GM12874 (cell line): ENCODE data around the gene ZNF516.
A peak's percentile ranks its signal among the peaks of the same experiment; 100 is the strongest.

ENCODE experiments used
- CTCF ChIP-seq: IDR thresholded peaks from 2 replicates; pipeline ENCODE4 v1.5.1; 2011; ENCODE audit warnings: low read depth, mild to moderate bottlenecking, control low read depth, low read length, moderate library complexity; ENCODE audit not compliant: insufficient read depth

Gene ZNF516

GRCh38 chr18:76528477-76529432 lies 33.7 kb upstream of the ZNF516 start:
- TF ChIP-seq CTCF, result peak; percentile 14; the same call in 1 of the 2 replicates

- TF ChIP-seq CTCF, result no peak
Observed at GRCh38 chr18:76525911-76526310, 30.9 kb upstream of the ZNF516 start.

GRCh38 chr18:76524900-76525698 lies 30.1 kb upstream of the ZNF516 start:
- no peak for TF ChIP-seq CTCF

GRCh38 chr18:76524477-76524876 lies 29.4 kb upstream of the ZNF516 start:
- no peak for TF ChIP-seq CTCF

GRCh38 chr18:76522551-76522950 lies 27.5 kb upstream of the ZNF516 start:
- no peak for TF ChIP-seq CTCF

GRCh38 chr18:76522122-76522503 lies 27.1 kb upstream of the ZNF516 start:
- no peak for TF ChIP-seq CTCF

DNA sequence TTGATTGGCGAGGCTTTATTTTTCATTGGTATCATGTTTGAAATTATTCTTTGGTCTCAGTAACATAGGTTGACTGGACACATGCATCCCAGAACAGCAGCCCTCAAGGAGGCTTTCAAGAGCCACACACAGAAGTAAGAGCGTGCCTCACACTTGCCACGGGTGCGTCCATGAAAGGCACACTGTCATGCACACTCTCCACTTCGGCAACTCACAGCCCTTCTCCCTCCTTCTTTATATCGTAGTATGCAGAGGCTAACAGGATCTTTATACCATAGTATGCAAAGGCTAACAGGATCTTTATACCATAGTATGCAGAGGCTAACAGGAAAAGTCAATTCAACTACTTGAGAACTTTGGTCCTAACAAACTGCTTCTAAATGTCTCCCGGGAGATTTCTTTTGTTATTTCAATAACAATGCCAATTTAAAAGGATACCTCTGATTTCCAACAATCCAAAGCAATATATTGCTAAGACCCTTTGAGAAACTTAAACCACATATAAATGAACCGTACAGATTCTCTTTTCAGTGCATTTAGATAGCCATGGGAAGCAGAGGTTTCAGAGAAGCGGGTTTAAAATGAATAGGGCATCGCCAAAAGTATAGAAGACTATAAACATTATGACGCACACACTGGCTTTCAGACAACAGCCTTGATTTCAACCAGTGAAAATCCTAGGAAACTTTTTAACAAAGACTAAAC lies 26.5 kb upstream of the ZNF516 start:
- no peak for TF ChIP-seq CTCF
